ENCODE results near the gene ARFGAP3. TPM values are rescaled to one million over a fixed set of nuclear protein-coding genes. Genes with fewer than 3 reads are reported as not detected.

ARFGAP3 gene
- total RNA-seq, 2 experiments from 2014 or later, result 19.5 to 21.4 TPM

- ATAC-seq (ENCODE audit: poor library complexity) (no peak), DNase-seq (peak in 2 of 14 experiments; percentile 30 to 53)
- peak; percentile 66 for TF ChIP-seq CTCF (IDR thresholded peaks at IDR 0.05)
- Mint-ChIP-seq H3K9me3 (no peaks in the 10 kb centered on the region), H3K27ac (no peak overlapping the region), H3K36me3 (ENCODE audit: low read depth) (peaks cover 65% of the 10 kb centered on the region), H3K4me1 (ENCODE audit: low read depth) (peaks cover 7% of the 10 kb centered on the region), H3K4me3 (no peak overlapping the region), H3K27me3 (no peaks in the 10 kb centered on the region)
- Histone ChIP-seq H3K4me3 (ENCODE audit: low read length) (no peak overlapping the region), H3K9me3 (ENCODE audit: control insufficient read depth in 1 of 2, insufficient read depth in 1 of 2, low read length in 2 of 2) (no peaks in the 10 kb centered on the region), H3K4me1 (ENCODE audit: insufficient read depth, low read length) (no peaks in the 10 kb centered on the region), H3K27me3 (ENCODE audit: control insufficient read depth in 1 of 2, insufficient read depth in 2 of 2, low read length in 2 of 2) (no peaks in the 10 kb centered on the region), H3K36me3 (ENCODE audit: insufficient read depth, low read length) (peaks cover 40% of the 10 kb centered on the region), H3K27ac (ENCODE audit: low read depth in 1 of 2, low read length in 2 of 2) (no peak overlapping the region)
- ChIA-PET POLR2A (no interaction called here), CTCF (interaction anchor here (1.1 kb wide), 1 partner anchor 15 kb away, joined by 3 read pairs; no protein-coding TSS in a partner anchor)
- intact Hi-C loops (cut with DNase I, micrococcal nuclease), result loop anchor here in 1 of 2 experiments (5.0 kb wide), 1 partner anchor 288 kb away; no protein-coding TSS in a partner anchor
These were observed 36.9 kb downstream of the ARFGAP3 start for GRCh38 chr22:42820045-42820763.

GRCh38 chr22:42819412-42820044, 37.5 kb downstream of the ARFGAP3 start:
- CTCF ChIA-PET, result interaction anchor here (1.1 kb wide), 1 partner anchor 16 kb away, joined by 3 read pairs; no protein-coding TSS in a partner anchor
- H3K27ac Mint-ChIP-seq, result no peak overlapping the region
- no peak overlapping the region for H3K4me3 Mint-ChIP-seq

GRCh38 chr22:42817556-42817955, 39.5 kb downstream of the ARFGAP3 start:
- Histone ChIP-seq H3K36me3 (ENCODE audit: insufficient read depth, low read length) (peaks cover 42% of the 10 kb centered on the region), H3K27ac (ENCODE audit: low read depth in 1 of 2, low read length in 2 of 2) (no peak overlapping the region), H3K27me3 (ENCODE audit: control insufficient read depth in 1 of 2, insufficient read depth in 2 of 2, low read length in 2 of 2) (no peaks in the 10 kb centered on the region), H3K9me3 (ENCODE audit: control insufficient read depth in 1 of 2, insufficient read depth in 1 of 2, low read length in 2 of 2) (no peaks in the 10 kb centered on the region), H3K4me1 (ENCODE audit: insufficient read depth, low read length) (no peaks in the 10 kb centered on the region), H3K4me3 (ENCODE audit: low read length) (no peak overlapping the region)
- Mint-ChIP-seq H3K36me3 (ENCODE audit: low read depth) (peaks cover 76% of the 10 kb centered on the region), H3K4me1 (ENCODE audit: low read depth) (peaks cover 7% of the 10 kb centered on the region), H3K9me3 (no peaks in the 10 kb centered on the region), H3K27me3 (no peaks in the 10 kb centered on the region), H3K27ac (no peak overlapping the region), H3K4me3 (no peak overlapping the region)
- DNase-seq, result no peak
- intact Hi-C loops (cut with DNase I, micrococcal nuclease), result no loop called here
- ATAC-seq (ENCODE audit: poor library complexity), result no peak
- POLR2A ChIA-PET, result no interaction called here
- TF ChIP-seq CTCF (IDR thresholded peaks at IDR 0.05), result no peak
- CTCF ChIA-PET, result interaction anchor here (1.0 kb wide), 1 partner anchor 9 kb away, joined by 3 read pairs; no protein-coding TSS in a partner anchor

More at GRCh38 chr22:42819412-42820044, 37.5 kb downstream of the ARFGAP3 start:
- H3K9me3 Mint-ChIP-seq, result no peaks in the 10 kb centered on the region
- POLR2A ChIA-PET, result no interaction called here
- Histone ChIP-seq H3K36me3 (ENCODE audit: insufficient read depth, low read length) (peaks cover 41% of the 10 kb centered on the region), H3K9me3 (ENCODE audit: control insufficient read depth in 1 of 2, insufficient read depth in 1 of 2, low read length in 2 of 2) (no peaks in the 10 kb centered on the region), H3K27ac (ENCODE audit: low read depth in 1 of 2, low read length in 2 of 2) (no peak overlapping the region), H3K4me3 (ENCODE audit: low read length) (no peak overlapping the region), H3K27me3 (ENCODE audit: control insufficient read depth in 1 of 2, insufficient read depth in 2 of 2, low read length in 2 of 2) (no peaks in the 10 kb centered on the region), H3K4me1 (ENCODE audit: insufficient read depth, low read length) (no peaks in the 10 kb centered on the region)
- peaks cover 66% of the 10 kb centered on the region for H3K36me3 Mint-ChIP-seq (ENCODE audit: low read depth)
- TF ChIP-seq CTCF (IDR thresholded peaks at IDR 0.05), result no peak
- H3K27me3 Mint-ChIP-seq, result no peaks in the 10 kb centered on the region
- H3K4me1 Mint-ChIP-seq (ENCODE audit: low read depth), result peaks cover 7% of the 10 kb centered on the region
- DNase-seq (no peak), ATAC-seq (ENCODE audit: poor library complexity) (no peak)
- intact Hi-C loops (cut with DNase I, micrococcal nuclease), result loop anchor here in 1 of 2 experiments (5.0 kb wide), 1 partner anchor 287 kb away; no protein-coding TSS in a partner anchor
